GM12878 (cell line): ENCODE results near the gene CAMTA1. TPM values are rescaled to one million over a fixed set of nuclear protein-coding genes. Genes with fewer than 3 reads are reported as not detected.

Source experiments
- ATAC-seq: fragments of 200-7000 bp; cut with Tn5 transposase; 3 replicates; pipeline ENCODE4 v1.9.1; 2020; ENCODE audit warnings: mild to moderate bottlenecking, moderate library complexity
- BruUV-seq: library from RNA; stranded (reverse); fragments of 400-500 nt; replicated peaks from 2 replicates; lab custom pipeline; 2021; lab: Mats Ljungman, UMichigan
- CTCF ChIA-PET: fragments of 300-600 bp; sonication (Branson Sonifier 250); formaldehyde crosslinking; extraction: SDS; loops from one replicate; lab custom pipeline; 2021; ENCODE audit warnings: inconsistent platforms; lab: Yijun Ruan, JAX
- POLR2A ChIA-PET: fragments of 350-600 bp; formaldehyde crosslinking; extraction: SDS; loops from one replicate; lab custom pipeline; 2021; ENCODE audit warnings: inconsistent platforms; lab: Charles Lee
- RAD21 ChIA-PET: fragments of 300-600 bp; sonication (Branson Sonifier 250); formaldehyde crosslinking; loops from one replicate; lab custom pipeline; 2023; ENCODE audit warnings: antibody characterized with exemption; ENCODE audit not compliant: unreplicated experiment; lab: Charles Lee
- SMC1A ChIA-PET: fragments of 300-600 bp; sonication (Branson Sonifier 250); formaldehyde crosslinking; loops from one replicate; lab custom pipeline; 2023; ENCODE audit not compliant: unreplicated experiment, uncharacterized antibody; lab: Charles Lee
- DNase-seq: peaks from one replicate; pipeline ENCODE4 v3.0.0-alpha.2; 2011; ENCODE audit warnings: low read depth, low spot score
- FAIRE-seq: peaks from 3 replicates; lab custom pipeline; 2011; peaks lifted over from hg19 to GRCh38; lab: Jason Lieb, UNC
- H2AFZ ChIP-seq: 2 replicates; pipeline ENCODE4 v1.6.0; 2011; ENCODE audit warnings: low read depth, low read length, control low read depth; ENCODE audit not compliant: control insufficient read depth
- H3K27ac ChIP-seq: 2 replicates; pipeline ENCODE4 v1.5.1; 2011; ENCODE audit warnings: control low read depth; ENCODE audit not compliant: control insufficient read depth, insufficient read depth
- H3K27me3 ChIP-seq, 2 experiments: replicated peaks in 1 of 2; 2 replicates each; pipeline versions ENCODE4 v1.6.0 to v1.6.1; 2011; ENCODE audit warnings: low read length in 1 of 2; ENCODE audit not compliant: control insufficient read depth in 2 of 2, insufficient read depth in 2 of 2
- H3K36me3 ChIP-seq, 2 experiments: 2 replicates each; pipeline ENCODE4 v1.5.1; 2011; ENCODE audit warnings: low read length in 1 of 2; ENCODE audit not compliant: control insufficient read depth in 2 of 2, insufficient read depth in 2 of 2
- H3K4me1 ChIP-seq: 2 replicates; pipeline ENCODE4 v1.6.1; 2011; ENCODE audit warnings: mild to moderate bottlenecking, low read length, moderate library complexity, mixed read lengths; ENCODE audit not compliant: control insufficient read depth, insufficient read depth
- H3K4me2 ChIP-seq: 2 replicates; pipeline ENCODE4 v1.6.0; 2011; ENCODE audit warnings: control low read depth; ENCODE audit not compliant: control insufficient read depth, insufficient read depth
- H3K4me3 ChIP-seq: fragments of 200-600 bp; sonication (generic); 2 replicates; pipeline ENCODE4 v1.5.1; 2016
- H3K79me2 ChIP-seq: 2 replicates; pipeline ENCODE4 v1.6.0; 2011; ENCODE audit warnings: low read length; ENCODE audit not compliant: control insufficient read depth, insufficient read depth
- H3K9ac ChIP-seq: 2 replicates; pipeline ENCODE4 v1.8.0; 2011; ENCODE audit warnings: low read length, control low read depth, mixed read lengths; ENCODE audit not compliant: control insufficient read depth, insufficient read depth
- H3K9me3 ChIP-seq: replicated peaks from 3 replicates; pipeline ENCODE4 v1.5.1; 2011; ENCODE audit warnings: mild to moderate bottlenecking, low read length; ENCODE audit not compliant: control insufficient read depth, insufficient read depth
- H4K20me1 ChIP-seq: 2 replicates; pipeline ENCODE4 v1.6.0; 2011; ENCODE audit not compliant: control insufficient read depth, insufficient read depth
- ASH2L ChIP-seq: fragments of 300-600, 200-600 bp; sonication (generic); IDR thresholded peaks from 2 replicates; pipeline ENCODE4 v1.6.1; 2017; ENCODE audit warnings: low read depth, mild to moderate bottlenecking, borderline replicate concordance
- MYC ChIP-seq: IDR thresholded peaks from 2 replicates; pipeline ENCODE4 v1.6.1; 2011; ENCODE audit warnings: mild to moderate bottlenecking, low read length, moderate library complexity, inconsistent platforms; ENCODE audit not compliant: insufficient read depth, insufficient replicate concordance, insufficient read length, severe bottlenecking
- POLR2A ChIP-seq: IDR thresholded peaks from 2 replicates; pipeline ENCODE4 v1.6.1; 2011; ENCODE audit warnings: low read depth, mild to moderate bottlenecking, low read length
- SMC3 ChIP-seq: IDR thresholded peaks from 2 replicates; pipeline ENCODE4 v1.6.1; 2011; ENCODE audit warnings: low read length, improper control_type of control experiment, borderline replicate concordance
- YBX1 ChIP-seq: fragments of 450-650 bp; IDR thresholded peaks from 2 replicates; pipeline ENCODE4 v1.6.1; 2016; ENCODE audit warnings: antibody characterized with exemption
- ZNF217 ChIP-seq: fragments of 450-650 bp; IDR thresholded peaks from 2 replicates; pipeline ENCODE4 v1.6.1; 2017; ENCODE audit warnings: antibody characterized with exemption, mild to moderate bottlenecking
- ZNF24 ChIP-seq: fragments of 450-650 bp; IDR thresholded peaks from 2 replicates; pipeline ENCODE4 v1.6.1; 2017; ENCODE audit warnings: antibody characterized with exemption, mild to moderate bottlenecking
- WGBS: methylation state at CpG from one replicate; pipeline ENCODE4 v1.1.6; 2016; ENCODE audit warnings: low lambda C conversion rate; ENCODE audit not compliant: insufficient replicate concordance, insufficient coverage; ENCODE audit errors: missing lambda C conversion rate; 5-methylcytosine and 5-hydroxymethylcytosine counted together
- in situ Hi-C: fragments of 300-500 bp; cut with MboI; formaldehyde crosslinking; loops from 9 replicates; pipeline ENCODE4 v1.14.3; 2018; ENCODE audit warnings: mixed read lengths
- intact Hi-C: fragments of 100-400 bp; cut with micrococcal nuclease; formaldehyde crosslinking; loops from one replicate; pipeline ENCODE4 v1.14.2; 2022; ENCODE audit not compliant: unreplicated experiment
- polyA plus RNA-seq, 11 experiments: library from polyadenylated mRNA; depleted of rRNA in 4 of 11; unstranded in 6 of 11; stranded (reverse) in 5 of 11; fragments of >200 nt; fragmentation: Nextera tagmentation in 4 of 11; fragmentation: Illumina TruSeq in 1 of 11; extraction: Ambion mirVana in 4 of 11; extraction: Trizol in 1 of 11; gene quantifications; 1 replicate in 1 of 11; 2 replicates in 10 of 11; pipeline versions ENCODE4 v1.2.1 to v1.2.3, GENCODE V29; 2011 to 2016; ENCODE audit warnings: inconsistent platforms in 2 of 11, missing spikeins in 2 of 11, low read depth in 1 of 11
- total RNA-seq, 4 experiments: library from RNA; depleted of rRNA in 3 of 4; stranded (reverse); fragments of >200 nt in 3 of 4; fragmentation: Illumina TruSeq in 1 of 4; extraction: Trizol in 1 of 4; gene quantifications; 2 replicates each; pipeline versions ENCODE4 v1.2.1 to v1.2.3, GENCODE V29; 2013 to 2021
- TF ChIP-seq, protein P1 (sequence below): IDR thresholded peaks from 2 replicates; pipeline ENCODE4 v1.6.1; 2011; ENCODE audit warnings: low read depth, mild to moderate bottlenecking, low read length, moderate library complexity, borderline replicate concordance; ENCODE audit errors: extremely low read depth

CAMTA1 gene
- total and polyA plus RNA-seq, 10 of the 15 experiments (the other 5 are each of a cell fraction or from before 2014, with no cell fraction given), result 37.7 to 148 (median 76.4) TPM

DNA sequence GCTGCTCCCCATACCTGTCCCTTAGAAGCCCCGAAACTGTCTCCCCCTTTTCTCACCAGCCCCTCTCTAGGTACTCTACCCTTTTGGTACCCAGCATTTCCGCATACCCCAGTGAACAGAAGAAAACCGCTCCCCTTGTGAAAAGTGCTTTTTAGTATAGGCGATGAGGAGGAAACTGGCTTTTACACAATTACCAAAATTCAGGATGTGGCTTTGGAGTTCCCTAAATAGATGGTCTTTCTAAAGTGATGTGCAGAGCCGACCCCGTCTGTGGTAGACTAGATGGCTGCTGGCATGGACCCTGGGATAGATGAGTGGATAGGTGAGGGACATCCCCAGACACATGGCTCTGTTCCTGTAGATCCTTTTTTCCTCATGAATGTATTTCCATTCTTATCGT lies 996.2 kb downstream of the CAMTA1 start:
- Histone ChIP-seq H3K4me3 (no peak overlapping the region), H3K4me1 (peaks cover 7% of the 10 kb centered on the region; the same call in 1 of the 2 replicates), H3K9me3 (no peaks in the 10 kb centered on the region)
- RAD21 ChIA-PET, result no interaction called here
- in situ Hi-C loops, result no loop called here
- 43% methylated on average over 7 of the region's 7 CpGs for WGBS
- FAIRE-seq (no peak), ATAC-seq (no peak)
- no peak for TF ChIP-seq YBX1
- TF ChIP-seq POLR2A, result 0 out of 2 replicates have a peak, but pooled peaks have one; percentile 15
- TF ChIP-seq, all 136 proteins: peak for 1
- ChIA-PET POLR2A (no interaction called here), SMC1A (interaction anchor here (0.6 kb wide), 1 partner anchor 1170 kb away, joined by 3 read pairs; no protein-coding TSS in a partner anchor), CTCF (no interaction called here)
- H4K20me1 ChIP-seq, result no peaks in the 10 kb centered on the region
- no peak overlapping the region for H3K27ac ChIP-seq
- no TSS peak for BruUV-seq
- H3K9ac ChIP-seq, result no peak overlapping the region
- no peak overlapping the region for H3K4me2 ChIP-seq
- no peaks in the 10 kb centered on the region for H3K79me2 ChIP-seq
- peaks cover 2 to 13% of the 10 kb centered on the region in 2 experiments; a peak in 3 of 4 replicates for H3K36me3 ChIP-seq
- no peak overlapping the region for H2AFZ ChIP-seq
- DNase-seq, result no peak
- intact Hi-C loops, result no loop called here
- no peaks in the 10 kb centered on the region for H3K27me3 ChIP-seq

DNA sequence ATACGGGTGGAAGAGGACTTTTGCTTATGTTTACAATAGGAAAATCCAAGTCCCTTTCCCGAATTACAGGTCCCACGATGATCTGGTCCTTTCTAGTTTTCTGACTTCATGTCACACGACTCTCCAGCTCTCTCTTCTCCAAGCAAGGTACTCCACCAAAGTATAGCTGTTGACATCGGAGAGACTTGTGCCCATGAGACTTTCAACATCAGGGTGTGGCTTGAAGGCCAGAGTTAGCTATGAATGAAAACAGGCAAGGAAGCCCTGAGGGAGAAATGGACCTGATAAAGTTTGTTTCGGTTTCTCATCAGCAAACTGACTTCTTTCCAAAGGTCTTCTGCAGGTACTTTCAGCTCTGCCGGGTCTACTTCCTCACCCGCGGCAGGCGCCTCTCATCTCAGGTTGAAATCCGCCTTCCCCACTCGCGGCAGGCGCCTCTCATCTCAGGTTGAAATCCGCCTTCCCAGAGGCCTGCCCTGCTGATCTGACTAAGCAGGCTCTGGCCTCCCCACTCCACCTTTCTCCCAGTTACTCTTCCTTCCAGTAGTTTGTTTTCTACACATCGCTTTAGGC lies 996.8 kb downstream of the CAMTA1 start:
- ChIA-PET POLR2A (no interaction called here), SMC1A (interaction anchor here (0.6 kb wide), 1 partner anchor 1169 kb away, joined by 3 read pairs; no protein-coding TSS in a partner anchor), RAD21 (no interaction called here), CTCF (no interaction called here)
- Histone ChIP-seq H3K4me2 (no peak overlapping the region), H3K4me1 (peaks cover 7% of the 10 kb centered on the region; the same call in 1 of the 2 replicates), H3K27me3 (no peaks in the 10 kb centered on the region), H3K9me3 (no peaks in the 10 kb centered on the region), H3K79me2 (no peaks in the 10 kb centered on the region), H4K20me1 (no peaks in the 10 kb centered on the region), H2AFZ (no peak overlapping the region), H3K9ac (no peak overlapping the region), H3K36me3 (peaks cover 2 to 13% of the 10 kb centered on the region in 2 experiments; a peak in 3 of 4 replicates), H3K27ac (no peak overlapping the region), H3K4me3 (no peak overlapping the region)
- ATAC-seq (no peak), DNase-seq (no peak), FAIRE-seq (no peak)
- 91% methylated on average over 16 of the region's 16 CpGs for WGBS
- in situ Hi-C loops, result no loop called here
- intact Hi-C loops, result no loop called here
- BruUV-seq, result no TSS peak
- no peak for TF ChIP-seq SMC3
- TF ChIP-seq, protein P1, sequence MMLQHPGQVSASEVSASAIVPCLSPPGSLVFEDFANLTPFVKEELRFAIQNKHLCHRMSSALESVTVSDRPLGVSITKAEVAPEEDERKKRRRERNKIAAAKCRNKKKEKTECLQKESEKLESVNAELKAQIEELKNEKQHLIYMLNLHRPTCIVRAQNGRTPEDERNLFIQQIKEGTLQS, result no peak
- no peak for TF ChIP-seq ASH2L
- no peak for TF ChIP-seq ZNF24
- no peak for TF ChIP-seq MYC
- no peak for TF ChIP-seq ZNF217
